ENCODE measurements around the gene ANKMY1.

- TF ChIP-seq CTCF (IDR thresholded peaks at IDR 0.05 in 8 of 11, conservative IDR thresholded peaks at IDR 0.05 in 3 of 11) (no peak), POLR2A (IDR thresholded peaks at IDR 0.05) (no peak)
These were observed 55.2 kb downstream of the ANKMY1 start for GRCh38 chr2:240502430-240503121.

All from spleen (tissue), 7 donors.